OCI-M1 (cell line): ENCODE measurements around the gene AFTPH.

ENCODE experiments used
- DNase-seq: peaks from one replicate; lab custom pipeline; 2025; lab: John Stamatoyannopoulos, UW

The AFTPH gene

DNA sequence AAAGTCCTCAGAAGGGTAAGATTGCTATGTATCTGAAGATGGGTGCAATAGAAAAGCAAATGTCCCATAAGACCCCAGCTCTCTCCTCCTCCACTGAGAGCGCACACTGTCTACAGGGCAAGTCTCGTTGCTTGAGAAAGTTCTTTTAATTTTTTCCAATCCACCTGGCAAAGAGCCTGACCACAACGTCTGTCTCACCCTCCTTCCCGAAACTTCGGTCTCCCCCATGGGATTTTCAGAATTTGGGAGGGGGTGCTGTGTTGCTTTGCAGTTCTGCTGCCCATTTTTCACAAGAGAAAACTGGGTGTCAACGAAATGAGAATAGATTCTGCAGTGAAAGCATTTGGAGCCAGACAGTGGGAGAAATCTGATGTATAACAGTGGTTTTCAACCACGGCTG, 89.1 kb downstream of the AFTPH start:
- no peak for DNase-seq

DNA sequence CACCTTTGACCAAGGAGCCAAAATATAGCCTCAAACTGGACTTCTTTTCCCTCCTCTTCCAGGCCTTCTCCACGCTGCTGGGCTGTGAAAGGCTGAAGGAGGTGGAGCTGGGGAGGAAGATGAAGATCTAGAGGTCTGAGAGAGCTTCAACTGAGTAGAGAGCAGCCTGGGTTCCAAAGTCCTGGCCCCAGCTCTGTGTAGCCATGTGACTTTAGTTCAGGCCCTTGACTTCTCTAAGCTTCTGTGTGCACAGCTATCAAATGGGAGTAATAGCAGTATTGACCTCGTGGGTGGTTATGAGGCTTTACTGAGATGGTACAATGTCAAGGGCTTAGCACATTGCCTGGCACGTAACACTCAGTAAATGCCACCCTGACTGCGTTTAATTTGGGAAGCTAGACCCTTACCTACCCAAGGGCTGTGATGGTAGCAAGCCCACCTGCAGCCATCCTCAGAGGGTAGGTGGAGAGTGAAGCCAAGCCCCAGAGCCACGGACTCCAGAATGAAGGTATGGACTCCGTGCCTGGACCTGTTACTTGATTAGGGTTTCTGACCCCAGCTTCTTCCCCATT, 91.2 kb downstream of the AFTPH start:
- DNase-seq: no peak

DNA sequence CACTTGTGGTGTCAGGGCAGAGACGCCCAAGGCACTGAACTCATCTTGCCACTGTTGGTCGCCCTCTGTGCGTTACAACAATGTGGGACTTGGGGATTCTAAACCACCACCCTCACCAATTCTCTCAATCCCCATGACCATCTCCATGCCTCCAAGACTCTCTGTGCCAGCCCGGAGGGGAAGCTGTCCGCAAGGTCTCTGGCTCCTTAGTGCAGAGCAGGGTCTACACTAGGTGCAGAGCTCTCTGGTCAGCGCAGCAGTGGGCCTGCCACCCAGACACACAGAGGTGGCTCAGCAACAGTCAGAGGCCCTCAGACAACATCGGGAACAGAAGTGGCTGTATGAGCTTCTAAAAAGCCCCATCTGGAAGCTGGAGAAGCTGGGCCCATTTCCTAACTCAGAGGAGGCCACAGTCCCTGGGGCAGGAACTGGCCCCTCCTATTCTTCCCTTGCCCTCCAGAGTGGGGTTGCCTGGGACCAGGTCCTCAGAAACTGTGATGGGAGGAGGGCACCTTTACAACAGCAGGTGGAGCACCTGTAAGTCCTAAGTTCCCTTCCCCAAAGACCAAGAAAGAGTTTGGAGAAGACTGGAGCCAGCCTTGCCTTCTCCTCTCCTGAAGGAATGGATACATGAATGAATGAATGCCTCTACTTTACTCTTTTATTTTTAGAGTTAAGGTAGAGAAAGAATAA, 91.9 kb downstream of the AFTPH start:
- DNase-seq: no peak

DNA sequence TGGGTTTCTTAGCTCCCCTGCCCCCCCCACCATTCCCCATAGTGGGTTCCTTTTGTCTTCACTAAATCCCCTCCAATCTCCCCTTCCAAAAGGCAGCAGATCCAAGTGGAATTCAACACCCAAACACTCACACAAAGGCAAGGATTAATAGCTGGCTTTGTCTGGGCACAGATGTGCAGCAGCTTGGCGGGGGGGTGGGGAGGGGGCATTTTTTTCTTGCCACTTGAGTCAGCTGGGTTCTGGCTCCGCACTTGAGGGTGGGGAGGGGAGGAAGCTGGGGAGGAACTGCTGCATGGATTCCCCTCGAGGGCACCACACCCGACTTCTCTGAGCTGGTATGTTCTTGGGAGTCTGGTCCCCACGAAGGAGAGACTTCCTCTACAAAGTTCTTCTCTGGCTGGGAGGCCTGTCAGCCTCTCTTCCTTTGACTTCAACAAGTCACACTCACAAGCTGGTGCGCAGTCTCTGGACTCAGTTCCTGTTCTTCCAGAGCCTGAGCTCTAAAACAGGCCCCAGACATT, 93.6 kb downstream of the AFTPH start:
- DNase-seq: no peak

DNA sequence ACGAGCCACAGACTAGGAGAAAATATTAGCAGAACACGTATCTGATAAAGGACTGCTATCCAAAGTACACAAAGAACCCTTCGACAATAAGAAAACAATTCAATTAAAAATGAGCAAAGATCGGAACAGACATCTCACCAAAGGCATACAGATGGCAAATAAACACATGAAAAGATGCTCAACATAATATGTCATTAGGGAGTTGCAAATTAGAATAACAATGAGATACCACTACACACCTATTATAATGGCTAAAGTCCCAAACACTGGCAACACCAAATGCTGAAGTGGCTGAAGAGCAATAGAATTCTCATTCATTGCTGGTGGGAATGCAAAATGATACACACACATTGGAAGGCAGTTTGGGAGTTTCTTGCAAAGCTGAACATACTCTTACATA, 96.5 kb downstream of the AFTPH start:
- no peak for DNase-seq

DNA sequence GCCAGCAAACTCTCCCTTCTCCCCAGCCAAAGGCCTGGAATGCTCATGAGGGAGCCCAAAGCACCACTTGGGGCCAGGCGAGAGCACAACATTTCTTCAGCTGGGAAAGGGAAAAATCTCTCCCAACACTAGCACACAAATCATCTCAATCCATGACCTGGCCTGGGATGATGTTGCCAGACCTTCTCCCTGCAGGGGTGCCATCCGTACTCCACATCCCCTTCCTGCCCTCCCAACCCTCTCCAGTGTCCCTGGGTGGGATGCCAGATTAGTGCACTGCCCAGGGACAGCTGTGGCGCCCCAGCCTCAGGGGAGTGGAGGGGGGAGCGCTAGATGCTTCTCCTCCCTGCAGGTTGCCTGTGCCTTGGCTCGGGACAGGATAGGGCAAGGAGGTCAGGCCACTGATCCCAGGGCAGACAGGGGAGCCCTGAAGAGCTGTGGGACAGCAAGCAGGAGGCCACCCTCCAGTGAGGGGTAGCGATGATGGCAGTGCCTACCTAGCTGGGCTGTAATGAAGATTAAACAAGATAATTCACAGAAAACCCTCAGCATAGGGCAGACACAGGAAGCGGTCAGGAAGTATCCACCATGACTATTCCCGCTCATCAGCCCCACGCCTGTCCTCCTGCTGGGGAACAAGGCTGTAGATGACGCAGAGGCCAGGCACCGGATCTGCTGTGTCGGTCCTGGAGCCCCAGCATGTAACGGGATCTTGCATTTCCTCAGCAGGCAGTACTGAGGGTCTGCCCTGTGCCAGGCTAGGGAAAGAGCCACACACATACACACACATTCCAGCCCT, 98.5 kb downstream of the AFTPH start:
- DNase-seq: no peak

DNA sequence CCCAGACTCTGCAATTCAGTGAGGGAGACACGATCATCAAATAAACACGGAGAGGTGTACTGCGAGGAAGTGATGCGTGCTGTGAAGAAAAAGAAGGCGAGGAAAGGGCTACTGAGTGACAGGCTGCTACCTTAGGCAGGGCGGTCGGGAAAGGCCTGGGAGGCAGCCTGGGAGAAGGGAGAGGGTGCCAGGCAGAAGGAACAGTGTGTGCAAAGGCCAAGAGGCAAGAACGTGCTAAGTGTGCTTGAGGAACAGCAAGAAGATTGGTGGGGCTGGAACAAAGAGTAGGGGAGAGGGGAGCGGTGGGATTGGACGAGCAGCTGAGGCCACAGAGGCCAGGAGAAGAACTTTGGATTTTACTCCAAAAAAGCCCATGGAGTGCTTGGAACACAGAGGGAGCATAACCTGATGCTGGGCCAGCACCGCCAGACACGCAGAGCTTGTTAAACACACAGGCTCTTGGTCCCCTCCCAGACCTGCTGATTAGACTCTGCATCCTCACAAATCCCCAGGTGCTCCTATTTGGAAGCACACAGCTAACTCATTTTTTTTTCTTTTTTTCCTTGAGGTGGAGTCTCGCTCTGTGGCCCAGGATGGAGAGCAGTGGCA, 99.2 kb downstream of the AFTPH start:
- no peak for DNase-seq

DNA sequence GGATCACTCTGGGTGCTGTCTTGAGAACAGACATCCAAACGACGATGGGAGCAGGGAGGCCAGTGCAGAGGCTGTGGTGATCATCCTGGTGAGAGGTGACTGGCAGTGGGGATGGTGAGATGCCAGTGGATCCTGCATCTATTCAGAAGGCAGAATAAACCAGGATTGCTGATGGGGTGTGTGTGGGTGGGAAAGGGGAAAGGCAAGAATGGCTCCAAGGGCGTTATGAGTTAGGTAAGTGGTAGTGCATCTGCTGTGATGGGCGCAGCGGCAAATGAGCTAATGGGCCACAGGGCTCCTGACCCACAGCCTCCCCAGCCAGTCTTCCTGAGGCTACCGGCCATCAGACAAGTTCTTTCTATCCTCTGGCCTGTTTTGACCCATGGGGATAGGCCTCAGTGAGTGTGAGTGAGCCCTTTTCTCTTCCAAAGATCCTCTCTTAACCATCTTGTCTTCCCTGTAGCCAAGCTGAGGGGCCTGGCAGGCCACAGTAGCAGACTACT, 100.0 kb downstream of the AFTPH start:
- no peak for DNase-seq

DNA sequence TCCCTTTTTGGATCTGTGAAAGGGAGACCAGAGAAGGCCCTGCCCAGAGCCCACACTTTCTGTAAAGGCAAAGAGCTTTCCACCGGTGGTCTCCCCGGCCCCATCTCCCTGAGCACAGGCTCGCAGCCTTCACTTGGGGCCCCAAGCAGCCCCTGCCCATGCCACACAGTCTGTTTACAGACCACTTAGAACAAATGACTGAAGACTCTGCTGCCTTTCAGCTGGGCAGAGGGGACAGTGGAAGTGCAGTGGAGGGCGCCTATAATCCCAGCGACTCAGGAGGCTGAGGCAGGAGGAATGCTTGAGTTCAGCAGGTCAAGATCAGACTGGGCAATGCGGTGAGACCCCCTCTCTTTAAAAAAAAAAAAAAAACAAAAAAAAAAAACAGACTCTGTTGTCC, 100.7 kb downstream of the AFTPH start:
- DNase-seq: no peak

DNA sequence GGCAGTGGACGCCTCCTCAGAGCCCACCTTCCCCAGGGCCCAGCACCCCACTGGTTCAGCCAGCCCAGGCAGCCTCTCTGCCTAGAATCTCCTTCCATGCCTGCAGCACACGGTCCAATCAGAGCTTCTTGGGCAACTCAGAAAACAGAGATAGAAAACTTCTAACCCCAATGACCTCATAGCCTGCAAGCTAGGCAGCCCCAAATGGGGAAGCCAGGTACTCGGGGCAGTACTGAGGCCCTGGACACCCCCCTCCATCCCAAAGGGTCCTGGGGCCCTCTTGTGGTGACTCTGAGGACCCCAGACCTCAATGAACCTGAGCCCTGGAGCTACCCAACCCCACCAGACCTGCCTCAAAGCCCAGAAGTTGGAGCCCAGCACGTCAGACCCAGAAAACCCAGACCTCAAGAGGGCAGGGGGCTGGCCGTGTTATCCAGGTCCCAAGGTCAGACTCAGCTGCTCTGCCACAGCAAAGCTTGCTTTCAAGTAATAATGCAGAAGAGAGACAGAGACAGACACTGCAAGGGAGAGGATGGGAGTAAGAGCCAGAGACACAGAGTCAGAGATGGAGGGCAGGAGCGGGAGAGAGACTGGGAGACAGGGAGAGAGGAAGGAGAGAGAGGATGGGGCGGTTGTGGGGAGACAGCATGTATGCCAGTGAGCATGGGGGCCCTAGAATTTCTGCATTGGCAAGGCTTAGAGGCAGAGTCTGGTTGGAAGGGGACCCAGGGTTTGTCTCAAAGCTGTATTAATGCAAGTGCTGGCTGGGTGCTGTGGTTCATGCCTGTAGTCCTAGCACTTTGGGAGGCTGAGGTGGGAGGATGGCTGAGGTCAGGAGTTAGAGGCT, 101.4 kb downstream of the AFTPH start:
- DNase-seq: peak; percentile 25

DNA sequence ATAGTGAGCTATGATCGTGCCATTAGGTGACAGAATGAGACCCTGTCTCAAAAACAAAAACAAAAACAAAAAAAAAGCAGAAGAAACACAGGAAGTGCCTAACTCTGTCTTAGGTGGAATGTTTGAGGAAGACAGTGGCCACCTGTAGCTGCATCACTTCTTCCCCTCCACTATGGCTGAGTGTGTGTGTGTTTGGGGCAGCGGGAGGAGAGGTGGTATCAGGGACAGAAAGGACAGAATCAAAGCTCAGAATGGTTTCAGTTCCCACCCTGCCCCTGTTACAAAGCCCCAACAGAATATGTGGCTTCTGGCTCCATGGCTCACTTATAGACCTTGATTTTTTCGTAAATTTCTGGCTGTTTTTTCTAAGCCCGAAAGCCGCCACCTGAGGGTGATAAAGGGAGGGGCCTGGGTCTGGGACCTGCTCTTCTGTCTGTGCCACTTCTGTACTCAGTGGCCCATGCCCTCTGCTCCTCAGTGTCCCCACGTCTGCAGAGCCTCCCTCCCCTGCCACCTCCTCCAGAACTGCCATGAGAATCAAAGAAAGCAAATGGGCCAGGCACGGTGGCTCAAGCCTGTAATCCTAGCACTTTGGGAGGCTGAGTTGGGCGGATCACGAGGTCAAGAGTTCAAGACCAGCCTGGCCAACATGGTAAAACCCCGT, 102.2 kb downstream of the AFTPH start:
- DNase-seq: no peak

DNA sequence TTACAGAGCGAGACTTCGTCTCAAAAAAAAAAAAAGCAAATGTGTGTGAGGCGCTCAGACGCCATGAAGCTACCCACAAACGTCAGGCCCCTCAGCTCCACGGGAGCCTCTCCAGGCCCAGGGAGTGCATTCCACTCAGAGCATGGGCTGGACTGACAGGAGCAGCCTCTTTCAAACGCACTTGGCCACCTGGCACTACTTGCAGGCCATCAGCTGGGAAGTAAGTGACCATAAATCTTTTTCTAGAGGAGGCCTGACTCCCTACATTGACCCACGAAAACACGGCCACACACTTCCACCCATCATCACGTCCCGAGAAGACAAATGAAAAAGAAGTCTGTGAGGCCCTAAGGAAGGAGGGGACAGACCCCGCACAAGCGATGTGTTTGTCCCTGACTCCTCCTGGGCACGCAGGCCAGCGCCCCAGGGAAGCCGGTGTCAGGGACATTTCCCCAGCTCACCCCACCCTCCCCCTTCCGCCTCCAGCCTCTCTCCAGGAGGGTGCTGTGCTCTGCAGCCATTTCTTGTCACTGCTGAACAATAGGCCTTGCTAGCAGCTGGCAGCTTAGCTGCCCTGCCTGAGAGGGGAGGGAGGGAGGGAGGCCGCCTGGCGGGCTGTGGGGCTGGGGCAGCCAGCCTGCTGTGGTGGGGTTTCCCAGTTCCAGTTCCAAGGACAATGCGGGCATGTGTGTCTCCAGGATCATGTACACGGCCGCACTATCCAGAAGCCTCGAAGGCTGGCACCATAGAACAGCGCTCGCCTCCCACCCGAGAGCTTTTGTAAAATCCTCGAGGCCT, 103.0 kb downstream of the AFTPH start:
- DNase-seq: no peak

DNA sequence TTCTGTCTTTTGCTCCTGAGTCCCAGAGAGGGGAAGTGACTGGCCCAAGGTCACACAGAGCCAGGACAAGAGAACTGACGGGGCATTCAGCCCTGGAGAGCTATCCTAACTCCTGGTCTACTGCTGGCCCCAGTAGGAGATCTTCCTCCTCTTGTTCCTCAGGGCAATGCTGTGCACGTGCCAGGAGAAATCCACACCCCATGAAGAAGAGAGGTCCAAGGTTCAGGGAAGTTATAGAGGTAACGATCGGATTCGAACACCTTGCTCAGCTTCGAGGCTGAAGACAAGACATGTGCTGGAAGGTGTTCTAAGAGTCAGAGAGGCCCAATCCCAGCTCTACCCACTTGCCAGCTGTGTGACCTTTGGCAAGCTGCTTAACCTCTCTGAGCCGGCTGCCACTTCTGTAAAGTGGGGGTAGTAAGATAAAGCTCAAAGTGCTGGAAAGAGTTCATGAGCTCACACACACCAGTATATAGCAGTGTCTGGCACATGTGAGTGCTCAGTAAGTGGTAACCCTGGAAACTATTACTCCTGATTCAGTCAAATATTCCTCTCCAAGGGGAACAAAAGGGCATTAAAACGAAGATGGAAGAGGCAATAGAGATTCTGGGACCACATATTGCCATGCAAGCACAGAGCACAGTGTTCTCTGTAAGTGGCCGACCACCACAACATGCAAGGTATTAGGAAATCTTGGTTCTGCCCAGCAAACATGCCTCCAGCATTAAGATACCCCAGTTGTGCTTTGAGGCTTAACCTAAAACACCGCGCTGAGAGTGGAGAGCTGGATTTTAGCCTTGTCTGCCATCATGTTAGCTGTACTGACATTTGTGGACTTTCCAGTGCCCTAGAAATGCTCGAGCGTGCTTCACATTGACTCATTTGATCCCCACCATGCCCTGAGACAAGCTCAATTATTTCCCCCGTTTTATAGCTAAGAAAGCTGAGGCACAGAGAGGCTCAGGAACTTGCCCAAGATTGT, 104.0 kb downstream of the AFTPH start:
- no peak for DNase-seq

DNA sequence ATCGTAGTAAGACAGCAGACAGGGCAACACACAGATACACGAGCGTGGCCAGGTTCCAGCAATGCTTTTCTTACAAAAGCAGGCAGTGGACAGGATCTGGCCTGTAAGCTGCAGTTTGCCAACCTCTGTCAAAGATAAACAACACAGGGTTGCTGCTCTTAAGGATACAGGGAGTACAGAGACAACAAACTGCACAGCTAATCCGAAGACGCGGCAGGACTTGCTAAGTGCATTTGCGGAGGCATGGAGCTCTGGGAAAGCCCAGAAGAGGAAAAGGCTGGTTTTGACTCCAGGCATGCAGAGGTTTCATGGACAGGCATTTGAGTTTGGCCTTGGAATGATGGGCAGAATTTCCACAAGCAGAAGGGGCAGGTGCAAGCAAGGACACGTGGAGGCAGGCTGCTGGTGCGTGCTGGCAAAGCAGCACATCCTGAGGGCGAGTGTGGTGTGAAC, 105.2 kb downstream of the AFTPH start:
- DNase-seq: no peak

DNA sequence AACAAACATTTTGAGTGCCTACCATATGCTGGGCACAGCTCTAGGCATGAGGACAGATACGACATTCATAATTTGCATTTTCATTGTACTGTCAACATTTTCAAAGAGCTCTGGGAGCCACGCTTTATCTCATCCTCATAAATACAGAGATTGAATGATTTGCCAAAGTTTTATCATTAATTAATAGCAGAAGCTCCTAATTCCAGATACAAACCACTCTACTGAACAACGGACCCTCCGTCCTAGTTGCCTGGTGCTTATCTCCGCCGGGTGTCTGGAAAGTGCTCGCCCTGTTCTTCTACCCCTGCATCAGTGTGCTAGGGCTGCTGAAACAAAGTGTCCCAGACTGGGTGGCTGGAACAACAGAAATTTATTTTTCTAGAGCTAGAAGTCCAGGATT, 105.7 kb downstream of the AFTPH start:
- DNase-seq: no peak

DNA sequence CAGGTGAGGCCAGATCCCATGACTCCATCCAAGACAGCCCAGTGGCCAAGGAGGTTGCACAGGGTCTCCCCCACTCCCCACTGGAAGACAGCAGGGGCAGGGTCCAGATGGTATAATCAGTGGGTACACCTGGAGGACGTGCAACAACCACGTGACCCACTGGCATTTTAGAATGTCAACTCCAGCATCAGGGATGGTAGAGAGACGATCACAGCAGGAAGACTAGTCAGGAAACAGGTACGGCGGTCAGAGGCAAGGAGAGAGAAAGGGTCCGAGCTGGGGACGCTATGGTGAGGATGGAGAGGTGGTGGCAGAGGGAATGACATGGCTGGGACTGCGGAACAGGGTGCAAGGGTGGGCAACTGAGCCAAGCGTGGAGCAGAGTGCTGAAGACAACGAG, 106.6 kb downstream of the AFTPH start:
- DNase-seq: no peak

DNA sequence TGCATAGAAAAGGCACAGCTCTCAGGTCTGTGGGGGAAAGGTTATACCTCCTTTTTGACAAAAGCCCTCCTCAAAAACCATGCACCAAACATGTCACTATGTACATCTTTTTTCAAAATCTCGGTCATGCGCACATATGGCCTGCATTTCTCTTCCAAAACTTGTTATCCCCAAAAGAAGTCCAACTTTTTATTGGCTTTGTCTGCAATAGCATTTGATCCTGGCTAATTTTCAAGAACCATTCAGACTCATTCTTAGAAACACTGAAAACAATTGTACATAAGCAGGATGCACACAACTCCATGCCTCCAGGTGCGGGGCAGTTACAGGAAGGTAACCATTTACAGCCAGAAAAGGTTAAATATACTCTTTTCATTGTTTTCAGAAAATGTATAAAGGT, 107.6 kb downstream of the AFTPH start:
- DNase-seq: no peak

DNA sequence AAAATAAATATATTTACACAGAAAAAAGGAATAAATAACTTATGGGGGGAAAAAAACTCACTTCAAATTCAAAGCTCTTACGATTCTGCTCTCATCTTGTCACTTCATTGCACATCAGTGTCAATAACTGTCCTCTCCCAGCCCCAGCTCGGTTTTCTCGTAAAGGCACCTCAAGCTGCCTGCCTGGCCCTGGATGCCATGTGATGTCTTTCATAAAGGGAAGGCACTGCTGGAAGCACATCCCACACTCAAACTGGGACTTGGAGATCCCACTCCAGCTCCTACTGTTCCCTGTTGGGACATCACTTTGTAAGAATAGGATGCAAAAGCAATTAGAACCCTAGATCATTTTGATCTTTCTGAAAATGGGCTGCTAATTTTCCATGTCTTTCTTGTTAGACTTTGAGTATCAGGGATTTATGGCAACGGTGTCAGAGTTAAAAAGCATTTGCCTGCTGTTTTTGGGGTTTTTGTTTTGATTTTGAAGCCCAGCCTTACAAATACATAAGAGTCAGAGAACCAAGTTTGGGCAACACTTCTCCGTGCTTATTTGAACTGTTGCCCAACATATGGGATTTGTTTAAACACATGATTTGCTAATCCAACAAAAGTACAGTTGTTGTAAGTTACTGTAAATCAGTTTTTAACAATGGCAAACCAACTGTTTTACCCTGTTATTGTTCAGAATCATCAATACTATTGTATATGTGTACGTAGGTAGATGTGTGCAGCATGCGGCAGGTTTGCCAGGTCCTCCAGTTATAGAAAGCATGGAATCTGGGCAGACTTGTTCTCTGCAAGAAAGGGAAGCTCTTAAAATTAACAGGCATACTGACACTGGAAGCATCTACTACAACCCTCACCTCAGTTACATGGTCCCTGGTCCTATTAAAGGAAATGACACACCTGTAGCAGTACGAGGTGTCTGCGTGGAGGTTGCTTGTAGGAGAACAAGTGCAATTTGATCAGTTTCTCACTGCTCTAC, 109.0 kb downstream of the AFTPH start:
- DNase-seq: no peak
